Peyer's patch (tissue), 4 donors: ENCODE data around the gene TAS2R50. TPM values are rescaled to one million over a fixed set of nuclear protein-coding genes. Genes with fewer than 3 reads are reported as not detected.

Source experiments
- DNase-seq, 3 donors: peaks; one replicate each; pipeline ENCODE4 v3.0.0-alpha.2; 2017 to 2019
- H3K27ac ChIP-seq, 4 donors: fragments of 200-600 bp; sonication (generic); one replicate each; pipeline ENCODE4 v1.5.1; 2016 to 2019
- H3K27me3 ChIP-seq, 2 donors: fragments of 200-600 bp; sonication (generic); one replicate each; pipeline ENCODE4 v1.5.1; 2019
- H3K36me3 ChIP-seq, 3 donors: fragments of 200-600 bp; sonication (generic); one replicate each; pipeline ENCODE4 v1.5.1; 2016 to 2019
- H3K4me1 ChIP-seq, 4 donors: fragments of 200-600 bp; sonication (generic); one replicate each; pipeline ENCODE4 v1.5.1; 2016 to 2019
- H3K4me3 ChIP-seq, 4 donors: fragments of 200-600 bp; sonication (generic); 1 replicate in 3 of 4; 2 replicates in 1 of 4; pipeline ENCODE4 v1.5.1; 2016 to 2019; ENCODE audit warnings: mild to moderate bottlenecking in 1 of 4
- H3K9me3 ChIP-seq, 4 donors: fragments of 200-600 bp; sonication (generic); one replicate each; pipeline ENCODE4 v1.5.1; 2016 to 2019; ENCODE audit warnings: mild to moderate bottlenecking in 1 of 4
- CTCF ChIP-seq, 6 experiments: fragments of 450-650 bp in 4 of 6; fragments of 200-600 bp in 2 of 6; sonication (generic) in 1 of 6; IDR thresholded peaks; one replicate each; pipeline ENCODE4 v1.5.1; 2017 to 2019; ENCODE audit warnings: antibody characterized with exemption in 6 of 6, mild to moderate bottlenecking in 3 of 6, moderate library complexity in 1 of 6
- POLR2A ChIP-seq, 2 donors: fragments of 450-650 bp; IDR thresholded peaks; one replicate each; pipeline ENCODE4 v1.5.1; 2017; ENCODE audit warnings: antibody characterized with exemption in 2 of 2, mild to moderate bottlenecking in 2 of 2, moderate library complexity in 2 of 2
- total RNA-seq, 4 donors: library from RNA; depleted of rRNA; stranded (reverse); fragments of >200 nt; gene quantifications; one replicate each; pipeline ENCODE4 v1.1.0, GENCODE V29; 2016

Gene TAS2R50
- total RNA-seq, 4 donors from 2014 or later, result 1.6 to 3.9 (median 1.9) TPM; not detected in 1

- no peaks in the 10 kb centered on the region for H3K9me3 ChIP-seq
- DNase-seq, result no peak
- no peaks in the 10 kb centered on the region for H3K27me3 ChIP-seq
- H3K4me3 ChIP-seq, result no peak overlapping the region
- no peak overlapping the region for H3K27ac ChIP-seq
- no peak for TF ChIP-seq POLR2A (IDR thresholded peaks at IDR 0.05)
- no peak for TF ChIP-seq CTCF (IDR thresholded peaks at IDR 0.05)
- H3K36me3 ChIP-seq, result no peaks in the 10 kb centered on the region
- no peaks in the 10 kb centered on the region for H3K4me1 ChIP-seq
These were observed 7.6 kb upstream of the TAS2R50 start for GRCh38 chr12:10994307-10994706.

GRCh38 chr12:10989107-10989506 lies 2.4 kb upstream of the TAS2R50 start:
- TF ChIP-seq CTCF (IDR thresholded peaks at IDR 0.05), result no peak
- no peak for TF ChIP-seq POLR2A (IDR thresholded peaks at IDR 0.05)
- Histone ChIP-seq H3K9me3 (no peaks in the 10 kb centered on the region), H3K27me3 (no peaks in the 10 kb centered on the region), H3K27ac (no peak overlapping the region), H3K36me3 (no peaks in the 10 kb centered on the region), H3K4me1 (no peaks in the 10 kb centered on the region), H3K4me3 (no peak overlapping the region)
- DNase-seq, result no peak

- Histone ChIP-seq H3K4me3 (no peak overlapping the region), H3K4me1 (no peaks in the 10 kb centered on the region), H3K27ac (no peak overlapping the region), H3K27me3 (no peaks in the 10 kb centered on the region), H3K36me3 (no peaks in the 10 kb centered on the region), H3K9me3 (no peaks in the 10 kb centered on the region)
- no peak for TF ChIP-seq CTCF (IDR thresholded peaks at IDR 0.05)
- TF ChIP-seq POLR2A (IDR thresholded peaks at IDR 0.05), result no peak
- DNase-seq, result peak in 1 of 3 donors; percentile 49
These were observed 4.5 kb downstream of the TAS2R50 start for GRCh38 chr12:10982244-10982643.

GRCh38 chr12:10974965-10975364 lies 11.7 kb downstream of the TAS2R50 start:
- no peaks in the 10 kb centered on the region for H3K36me3 ChIP-seq
- TF ChIP-seq CTCF (IDR thresholded peaks at IDR 0.05), result no peak
- no peak for TF ChIP-seq POLR2A (IDR thresholded peaks at IDR 0.05)
- H3K27ac ChIP-seq, result no peak overlapping the region
- H3K27me3 ChIP-seq, result no peaks in the 10 kb centered on the region
- no peak for DNase-seq
- no peaks in the 10 kb centered on the region for H3K9me3 ChIP-seq
- H3K4me1 ChIP-seq, result no peaks in the 10 kb centered on the region
- H3K4me3 ChIP-seq, result no peak overlapping the region

GRCh38 chr12:10968765-10969456 lies 17.8 kb downstream of the TAS2R50 start:
- Histone ChIP-seq H3K9me3 (no peaks in the 10 kb centered on the region), H3K4me3 (no peak overlapping the region), H3K36me3 (no peaks in the 10 kb centered on the region), H3K27me3 (no peaks in the 10 kb centered on the region), H3K27ac (no peak overlapping the region), H3K4me1 (no peaks in the 10 kb centered on the region)
- no peak for DNase-seq
- TF ChIP-seq CTCF (IDR thresholded peaks at IDR 0.05) (no peak), POLR2A (IDR thresholded peaks at IDR 0.05) (no peak)
